Measurements from ENCODE around the gene LRCOL1. TPM values are rescaled to one million over a fixed set of nuclear protein-coding genes. Genes with fewer than 3 reads are reported as not detected.

The LRCOL1 gene
- total and polyA plus RNA-seq, 2 experiments from 2014 or later = 1.7 TPM; not detected in 1

DNA sequence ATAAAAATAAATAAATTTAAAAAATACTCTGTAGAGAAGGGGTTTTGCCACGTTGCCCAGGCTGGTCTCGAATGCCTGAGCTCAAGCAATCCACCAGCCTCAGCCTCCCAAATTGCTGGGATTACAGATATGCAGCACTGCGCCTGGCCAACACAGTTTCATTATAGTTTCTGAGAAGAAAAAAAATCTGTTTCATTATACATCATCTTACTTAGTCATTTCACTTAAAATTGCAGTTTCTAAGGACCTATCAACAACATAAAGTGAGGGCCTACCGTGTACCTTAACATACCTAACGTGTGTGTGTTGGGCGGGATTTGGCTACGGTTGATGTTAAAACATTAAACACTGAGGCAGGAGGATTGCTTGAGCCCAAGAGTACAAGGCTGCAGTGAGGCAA, 36.5 kb upstream of the LRCOL1 start:
- Mint-ChIP-seq H3K27me3 (ENCODE audit: insufficient read depth, low read depth, poor library complexity) (peaks cover 5% of the 10 kb centered on the region), H3K4me3 (no peak overlapping the region), H3K27ac (no peak overlapping the region), H3K36me3 (ENCODE audit: low read depth) (peaks cover 81% of the 10 kb centered on the region), H3K9me3 (no peaks in the 10 kb centered on the region), H3K4me1 (no peaks in the 10 kb centered on the region)
- Histone ChIP-seq H3K4me1 (ENCODE audit: insufficient read depth) (no peaks in the 10 kb centered on the region), H3K27ac (ENCODE audit: low read depth) (no peak overlapping the region), H4K20me1 (replicated peaks; ENCODE audit: insufficient read depth) (peaks cover 17% of the 10 kb centered on the region), H3K9me2 (ENCODE audit: insufficient read depth) (no peaks in the 10 kb centered on the region), H3K4me3 (no peak overlapping the region), H3K36me3 (ENCODE audit: insufficient read depth) (peaks cover 36% of the 10 kb centered on the region), H3K27me3 (ENCODE audit: insufficient read depth) (no peaks in the 10 kb centered on the region), H3K79me2 (replicated peaks; ENCODE audit: insufficient read depth) (no peaks in the 10 kb centered on the region), H2AFZ (no peak overlapping the region), H3K4me2 (no peak overlapping the region), H3F3A (replicated peaks; ENCODE audit: low read depth) (no peaks in the 10 kb centered on the region)
- no peak for ATAC-seq
- no peak for DNase-seq (ENCODE audit: low spot score)
- TF ChIP-seq CREB1 (CRISPR knock-in tag; IDR thresholded peaks at IDR 0.05; ENCODE audit: low read depth) (no peak), ZNF114 (CRISPR knock-in tag; IDR thresholded peaks at IDR 0.05) (no peak), ZNF331 (CRISPR knock-in tag; IDR thresholded peaks at IDR 0.05; ENCODE audit: low read depth) (no peak), EZH2 (IDR thresholded peaks at IDR 0.05; ENCODE audit: low read depth, unreplicated experiment) (no peak), STAT1 (IDR thresholded peaks at IDR 0.05; ENCODE audit: unreplicated experiment) (no peak), NANOG (IDR thresholded peaks at IDR 0.05; ENCODE audit: borderline replicate concordance) (no peak), JUNB (IDR thresholded peaks at IDR 0.05; ENCODE audit: unreplicated experiment) (no peak), POLR2AphosphoS5 (IDR thresholded peaks at IDR 0.05; ENCODE audit: low read depth) (no peak), EZH2phosphoT487 (IDR thresholded peaks at IDR 0.05; ENCODE audit: unreplicated experiment) (no peak)
- TF ChIP-seq, protein P1, sequence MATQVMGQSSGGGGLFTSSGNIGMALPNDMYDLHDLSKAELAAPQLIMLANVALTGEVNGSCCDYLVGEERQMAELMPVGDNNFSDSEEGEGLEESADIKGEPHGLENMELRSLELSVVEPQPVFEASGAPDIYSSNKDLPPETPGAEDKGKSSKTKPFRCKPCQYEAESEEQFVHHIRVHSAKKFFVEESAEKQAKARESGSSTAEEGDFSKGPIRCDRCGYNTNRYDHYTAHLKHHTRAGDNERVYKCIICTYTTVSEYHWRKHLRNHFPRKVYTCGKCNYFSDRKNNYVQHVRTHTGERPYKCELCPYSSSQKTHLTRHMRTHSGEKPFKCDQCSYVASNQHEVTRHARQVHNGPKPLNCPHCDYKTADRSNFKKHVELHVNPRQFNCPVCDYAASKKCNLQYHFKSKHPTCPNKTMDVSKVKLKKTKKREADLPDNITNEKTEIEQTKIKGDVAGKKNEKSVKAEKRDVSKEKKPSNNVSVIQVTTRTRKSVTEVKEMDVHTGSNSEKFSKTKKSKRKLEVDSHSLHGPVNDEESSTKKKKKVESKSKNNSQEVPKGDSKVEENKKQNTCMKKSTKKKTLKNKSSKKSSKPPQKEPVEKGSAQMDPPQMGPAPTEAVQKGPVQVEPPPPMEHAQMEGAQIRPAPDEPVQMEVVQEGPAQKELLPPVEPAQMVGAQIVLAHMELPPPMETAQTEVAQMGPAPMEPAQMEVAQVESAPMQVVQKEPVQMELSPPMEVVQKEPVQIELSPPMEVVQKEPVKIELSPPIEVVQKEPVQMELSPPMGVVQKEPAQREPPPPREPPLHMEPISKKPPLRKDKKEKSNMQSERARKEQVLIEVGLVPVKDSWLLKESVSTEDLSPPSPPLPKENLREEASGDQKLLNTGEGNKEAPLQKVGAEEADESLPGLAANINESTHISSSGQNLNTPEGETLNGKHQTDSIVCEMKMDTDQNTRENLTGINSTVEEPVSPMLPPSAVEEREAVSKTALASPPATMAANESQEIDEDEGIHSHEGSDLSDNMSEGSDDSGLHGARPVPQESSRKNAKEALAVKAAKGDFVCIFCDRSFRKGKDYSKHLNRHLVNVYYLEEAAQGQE (IDR thresholded peaks at IDR 0.05; ENCODE audit: unreplicated experiment) = no peak
- TF ChIP-seq, protein P2, sequence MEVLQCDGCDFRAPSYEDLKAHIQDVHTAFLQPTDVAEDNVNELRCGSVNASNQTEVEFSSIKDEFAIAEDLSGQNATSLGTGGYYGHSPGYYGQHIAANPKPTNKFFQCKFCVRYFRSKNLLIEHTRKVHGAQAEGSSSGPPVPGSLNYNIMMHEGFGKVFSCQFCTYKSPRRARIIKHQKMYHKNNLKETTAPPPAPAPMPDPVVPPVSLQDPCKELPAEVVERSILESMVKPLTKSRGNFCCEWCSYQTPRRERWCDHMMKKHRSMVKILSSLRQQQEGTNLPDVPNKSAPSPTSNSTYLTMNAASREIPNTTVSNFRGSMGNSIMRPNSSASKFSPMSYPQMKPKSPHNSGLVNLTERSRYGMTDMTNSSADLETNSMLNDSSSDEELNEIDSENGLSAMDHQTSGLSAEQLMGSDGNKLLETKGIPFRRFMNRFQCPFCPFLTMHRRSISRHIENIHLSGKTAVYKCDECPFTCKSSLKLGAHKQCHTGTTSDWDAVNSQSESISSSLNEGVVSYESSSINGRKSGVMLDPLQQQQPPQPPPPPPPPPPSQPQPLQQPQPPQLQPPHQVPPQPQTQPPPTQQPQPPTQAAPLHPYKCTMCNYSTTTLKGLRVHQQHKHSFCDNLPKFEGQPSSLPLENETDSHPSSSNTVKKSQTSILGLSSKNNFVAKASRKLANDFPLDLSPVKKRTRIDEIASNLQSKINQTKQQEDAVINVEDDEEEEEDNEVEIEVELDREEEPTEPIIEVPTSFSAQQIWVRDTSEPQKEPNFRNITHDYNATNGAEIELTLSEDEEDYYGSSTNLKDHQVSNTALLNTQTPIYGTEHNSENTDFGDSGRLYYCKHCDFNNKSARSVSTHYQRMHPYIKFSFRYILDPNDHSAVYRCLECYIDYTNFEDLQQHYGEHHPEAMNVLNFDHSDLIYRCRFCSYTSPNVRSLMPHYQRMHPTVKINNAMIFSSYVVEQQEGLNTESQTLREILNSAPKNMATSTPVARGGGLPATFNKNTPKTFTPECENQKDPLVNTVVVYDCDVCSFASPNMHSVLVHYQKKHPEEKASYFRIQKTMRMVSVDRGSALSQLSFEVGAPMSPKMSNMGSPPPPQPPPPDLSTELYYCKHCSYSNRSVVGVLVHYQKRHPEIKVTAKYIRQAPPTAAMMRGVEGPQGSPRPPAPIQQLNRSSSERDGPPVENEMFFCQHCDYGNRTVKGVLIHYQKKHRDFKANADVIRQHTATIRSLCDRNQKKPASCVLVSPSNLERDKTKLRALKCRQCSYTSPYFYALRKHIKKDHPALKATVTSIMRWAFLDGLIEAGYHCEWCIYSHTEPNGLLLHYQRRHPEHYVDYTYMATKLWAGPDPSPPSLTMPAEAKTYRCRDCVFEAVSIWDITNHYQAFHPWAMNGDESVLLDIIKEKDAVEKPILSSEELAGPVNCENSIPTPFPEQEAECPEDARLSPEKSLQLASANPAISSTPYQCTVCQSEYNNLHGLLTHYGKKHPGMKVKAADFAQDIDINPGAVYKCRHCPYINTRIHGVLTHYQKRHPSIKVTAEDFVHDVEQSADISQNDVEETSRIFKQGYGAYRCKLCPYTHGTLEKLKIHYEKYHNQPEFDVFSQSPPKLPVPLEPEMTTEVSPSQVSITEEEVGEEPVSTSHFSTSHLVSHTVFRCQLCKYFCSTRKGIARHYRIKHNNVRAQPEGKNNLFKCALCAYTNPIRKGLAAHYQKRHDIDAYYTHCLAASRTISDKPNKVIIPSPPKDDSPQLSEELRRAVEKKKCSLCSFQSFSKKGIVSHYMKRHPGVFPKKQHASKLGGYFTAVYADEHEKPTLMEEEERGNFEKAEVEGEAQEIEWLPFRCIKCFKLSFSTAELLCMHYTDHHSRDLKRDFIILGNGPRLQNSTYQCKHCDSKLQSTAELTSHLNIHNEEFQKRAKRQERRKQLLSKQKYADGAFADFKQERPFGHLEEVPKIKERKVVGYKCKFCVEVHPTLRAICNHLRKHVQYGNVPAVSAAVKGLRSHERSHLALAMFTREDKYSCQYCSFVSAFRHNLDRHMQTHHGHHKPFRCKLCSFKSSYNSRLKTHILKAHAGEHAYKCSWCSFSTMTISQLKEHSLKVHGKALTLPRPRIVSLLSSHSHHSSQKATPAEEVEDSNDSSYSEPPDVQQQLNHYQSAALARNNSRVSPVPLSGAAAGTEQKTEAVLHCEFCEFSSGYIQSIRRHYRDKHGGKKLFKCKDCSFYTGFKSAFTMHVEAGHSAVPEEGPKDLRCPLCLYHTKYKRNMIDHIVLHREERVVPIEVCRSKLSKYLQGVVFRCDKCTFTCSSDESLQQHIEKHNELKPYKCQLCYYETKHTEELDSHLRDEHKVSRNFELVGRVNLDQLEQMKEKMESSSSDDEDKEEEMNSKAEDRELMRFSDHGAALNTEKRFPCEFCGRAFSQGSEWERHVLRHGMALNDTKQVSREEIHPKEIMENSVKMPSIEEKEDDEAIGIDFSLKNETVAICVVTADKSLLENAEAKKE (CRISPR knock-in tag; IDR thresholded peaks at IDR 0.05) = no peak
- TF ChIP-seq, protein P3, sequence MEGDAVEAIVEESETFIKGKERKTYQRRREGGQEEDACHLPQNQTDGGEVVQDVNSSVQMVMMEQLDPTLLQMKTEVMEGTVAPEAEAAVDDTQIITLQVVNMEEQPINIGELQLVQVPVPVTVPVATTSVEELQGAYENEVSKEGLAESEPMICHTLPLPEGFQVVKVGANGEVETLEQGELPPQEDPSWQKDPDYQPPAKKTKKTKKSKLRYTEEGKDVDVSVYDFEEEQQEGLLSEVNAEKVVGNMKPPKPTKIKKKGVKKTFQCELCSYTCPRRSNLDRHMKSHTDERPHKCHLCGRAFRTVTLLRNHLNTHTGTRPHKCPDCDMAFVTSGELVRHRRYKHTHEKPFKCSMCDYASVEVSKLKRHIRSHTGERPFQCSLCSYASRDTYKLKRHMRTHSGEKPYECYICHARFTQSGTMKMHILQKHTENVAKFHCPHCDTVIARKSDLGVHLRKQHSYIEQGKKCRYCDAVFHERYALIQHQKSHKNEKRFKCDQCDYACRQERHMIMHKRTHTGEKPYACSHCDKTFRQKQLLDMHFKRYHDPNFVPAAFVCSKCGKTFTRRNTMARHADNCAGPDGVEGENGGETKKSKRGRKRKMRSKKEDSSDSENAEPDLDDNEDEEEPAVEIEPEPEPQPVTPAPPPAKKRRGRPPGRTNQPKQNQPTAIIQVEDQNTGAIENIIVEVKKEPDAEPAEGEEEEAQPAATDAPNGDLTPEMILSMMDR (conservative IDR thresholded peaks at IDR 0.05; ENCODE audit: low read depth in 2 of 2) = no peak
- TF ChIP-seq, protein P4, sequence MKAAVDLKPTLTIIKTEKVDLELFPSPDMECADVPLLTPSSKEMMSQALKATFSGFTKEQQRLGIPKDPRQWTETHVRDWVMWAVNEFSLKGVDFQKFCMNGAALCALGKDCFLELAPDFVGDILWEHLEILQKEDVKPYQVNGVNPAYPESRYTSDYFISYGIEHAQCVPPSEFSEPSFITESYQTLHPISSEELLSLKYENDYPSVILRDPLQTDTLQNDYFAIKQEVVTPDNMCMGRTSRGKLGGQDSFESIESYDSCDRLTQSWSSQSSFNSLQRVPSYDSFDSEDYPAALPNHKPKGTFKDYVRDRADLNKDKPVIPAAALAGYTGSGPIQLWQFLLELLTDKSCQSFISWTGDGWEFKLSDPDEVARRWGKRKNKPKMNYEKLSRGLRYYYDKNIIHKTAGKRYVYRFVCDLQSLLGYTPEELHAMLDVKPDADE (IDR thresholded peaks at IDR 0.05) = no peak
